GM18520 (cell line): Measurements from ENCODE around the gene SLC22A14.

Source experiments
- ATAC-seq: cut with Tn5 transposase; IDR thresholded peaks from one replicate; pipeline ENCODE4 v1.9.1; 2021; ENCODE audit not compliant: unreplicated experiment

Gene SLC22A14

DNA sequence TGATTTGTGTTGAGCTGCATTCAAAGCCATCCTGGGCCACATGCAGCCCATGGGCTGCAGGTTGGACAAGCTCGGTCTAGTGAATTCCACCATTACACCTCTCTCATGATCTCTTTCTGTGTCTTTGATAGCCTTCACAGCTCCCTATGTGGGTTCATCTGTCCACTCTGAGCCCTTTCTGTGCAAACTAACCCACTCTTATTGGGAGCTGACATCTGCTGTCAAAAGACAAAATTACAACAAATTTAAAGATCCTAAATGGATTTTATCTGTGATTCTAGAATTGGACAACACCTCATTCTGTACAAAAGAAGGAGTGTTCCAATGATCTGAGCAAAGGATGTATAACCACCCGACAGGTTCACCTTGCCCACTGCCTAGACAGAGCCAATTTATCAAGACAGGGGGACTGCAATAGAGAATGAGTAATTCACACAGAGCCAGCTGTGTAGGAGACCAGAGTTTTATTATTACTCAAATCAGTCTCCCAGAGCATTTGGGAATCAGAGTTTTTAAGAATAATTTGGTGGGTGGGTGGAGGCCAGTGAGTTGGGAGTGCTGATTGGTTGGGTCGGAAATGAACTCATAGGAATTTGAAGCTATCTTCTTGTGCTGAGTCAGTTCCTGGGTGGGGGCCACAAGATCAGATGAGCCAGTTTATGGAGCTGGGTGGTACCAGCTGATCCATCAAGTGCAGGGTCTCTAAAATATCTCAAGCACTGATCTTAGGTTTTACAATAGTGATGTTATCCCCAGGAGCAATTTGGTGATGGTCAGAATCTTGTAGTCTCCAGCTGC is 61.9 kb downstream of the SLC22A14 start:
- ATAC-seq: no peak

DNA sequence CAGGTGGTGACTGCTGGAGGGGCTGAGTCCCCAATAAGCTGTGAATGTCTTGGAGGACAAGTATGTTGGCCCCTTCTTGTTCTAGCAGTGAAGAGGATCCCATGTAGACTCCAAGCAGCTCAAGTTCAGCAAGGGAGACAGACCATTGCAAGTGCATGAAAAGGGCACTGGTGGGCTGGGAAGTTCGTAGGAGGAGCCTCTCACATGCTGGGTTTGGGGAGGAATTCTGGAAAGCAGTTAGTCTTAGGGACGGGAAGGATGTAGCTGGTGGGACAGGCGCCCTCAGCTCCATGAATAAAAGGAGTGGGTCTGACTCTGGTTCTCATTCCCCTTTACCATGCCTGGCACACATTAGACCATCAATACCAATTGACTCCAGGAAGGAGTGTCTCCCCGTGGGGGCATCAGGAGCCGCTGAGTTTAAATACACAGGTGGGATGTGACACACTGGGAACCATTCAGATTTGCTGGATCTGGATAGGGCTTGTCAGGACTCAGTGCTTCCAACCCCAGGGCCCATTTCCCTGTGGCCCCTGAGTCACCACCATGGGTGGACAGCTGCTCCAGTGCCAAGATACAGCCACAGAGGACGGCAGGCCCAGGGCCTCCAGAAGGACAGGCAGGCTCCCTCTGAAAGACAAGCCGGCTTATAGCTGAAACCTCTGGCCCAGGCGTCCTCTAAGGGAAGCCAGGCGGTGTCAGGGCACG is 63.9 kb downstream of the SLC22A14 start:
- peak; percentile 11 for ATAC-seq

- ATAC-seq: peak; percentile 95
Measured at GRCh38 chr3:38346587-38347410, 64.7 kb downstream of the SLC22A14 start, which contains the start of gene XYLB. Gene XYLB, plus strand, starts transcription at chr3:38346785. Its CDS starts 84 bp downstream, at chr3:38346869.

- no peak for ATAC-seq
Measured at GRCh38 chr3:38347421-38348200, 65.5 kb downstream of the SLC22A14 start.

DNA sequence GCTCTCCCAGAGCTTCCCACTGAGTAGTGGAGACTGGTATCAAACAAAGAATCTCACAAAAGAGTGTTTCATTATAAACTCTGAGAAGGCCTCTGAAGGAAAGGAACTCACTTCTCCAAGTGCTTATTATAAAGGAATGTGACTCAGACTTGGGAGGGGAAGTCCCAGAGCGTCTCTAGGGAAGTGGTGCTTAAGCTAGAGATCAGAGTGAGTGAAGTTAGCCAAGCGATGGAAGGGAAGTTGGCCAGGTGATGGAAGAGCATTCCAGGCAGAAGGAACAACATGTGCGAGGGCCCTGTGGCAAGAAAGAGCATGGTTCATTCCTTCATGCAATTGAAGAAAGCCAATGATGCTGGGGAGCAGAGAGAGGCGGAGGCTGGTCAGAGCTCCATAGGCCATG is 66.8 kb downstream of the SLC22A14 start:
- ATAC-seq: no peak

DNA sequence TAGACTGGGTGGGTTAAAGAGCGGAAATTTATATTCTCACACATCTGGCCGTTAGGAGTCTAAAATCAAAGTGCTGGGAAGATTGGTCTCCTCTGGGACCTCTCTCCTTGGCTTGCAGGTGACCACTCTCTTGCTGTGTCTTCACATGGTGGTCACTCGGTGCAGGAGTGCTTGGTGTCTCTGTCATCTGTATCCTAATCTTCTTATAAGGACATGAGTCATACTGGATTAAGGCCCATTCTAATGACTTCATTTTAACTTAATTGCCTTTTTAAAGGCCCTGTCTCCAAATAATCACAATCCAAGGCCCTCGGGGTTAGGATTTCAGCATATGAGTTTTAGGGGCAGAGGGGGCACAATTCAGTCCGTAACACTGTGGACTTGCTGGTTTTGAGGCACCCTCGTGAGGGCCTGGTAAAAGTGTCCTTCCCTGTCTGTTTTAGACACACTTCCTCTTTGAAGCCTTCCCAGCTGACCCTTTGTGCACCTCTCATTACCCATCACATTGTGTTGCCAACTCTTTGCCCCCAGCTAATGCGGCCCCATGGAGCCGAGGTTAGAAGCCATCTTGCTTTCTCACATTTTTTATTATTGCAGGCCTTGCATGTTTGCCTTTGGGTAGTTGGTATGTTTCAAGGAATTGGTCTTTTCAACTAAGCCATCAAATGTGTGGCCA is 67.7 kb downstream of the SLC22A14 start:
- no peak for ATAC-seq

- no peak for ATAC-seq
Measured at GRCh38 chr3:38353151-38353550, 71.1 kb downstream of the SLC22A14 start.

- ATAC-seq: no peak
Measured at GRCh38 chr3:38354588-38355330, 72.7 kb downstream of the SLC22A14 start.

DNA sequence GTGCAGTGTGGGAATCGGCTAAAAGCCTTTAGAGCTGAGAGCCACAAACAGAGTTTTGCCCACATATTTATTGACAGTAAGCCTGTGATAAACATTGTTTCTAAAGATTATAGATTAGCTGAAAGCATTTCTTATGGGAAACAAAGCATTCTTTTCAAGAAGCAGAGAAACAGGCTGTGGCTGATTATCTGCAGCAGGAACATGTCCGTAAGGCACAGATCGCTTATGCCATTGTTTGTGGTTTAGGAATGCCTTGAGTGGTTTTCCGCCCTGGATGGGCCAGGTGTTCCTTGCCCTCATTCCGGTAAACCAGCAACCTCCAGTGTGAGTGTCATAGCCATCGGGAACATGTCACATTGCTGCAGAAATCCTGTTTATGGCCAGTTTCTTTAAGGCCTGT is 76.9 kb downstream of the SLC22A14 start:
- ATAC-seq: no peak

DNA sequence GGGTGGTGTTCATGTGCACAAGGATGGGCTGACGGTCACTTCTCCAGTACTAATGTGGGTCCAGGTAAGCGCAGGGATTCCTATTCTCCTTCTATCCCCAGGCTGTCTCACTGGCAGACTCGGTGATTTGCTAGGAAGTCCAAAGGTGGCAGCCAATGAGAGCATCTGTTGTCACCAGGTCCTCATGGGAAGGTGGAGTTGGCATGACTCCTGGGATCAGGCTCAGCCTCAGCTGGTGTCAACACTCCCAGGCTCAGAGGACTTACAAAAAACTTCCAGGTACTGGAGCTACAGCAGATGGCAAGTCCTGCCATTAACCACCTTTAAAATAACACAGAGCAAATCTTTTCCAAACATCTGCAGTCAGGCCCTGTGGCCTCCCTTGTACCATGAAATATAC is 78.3 kb downstream of the SLC22A14 start:
- no peak for ATAC-seq

DNA sequence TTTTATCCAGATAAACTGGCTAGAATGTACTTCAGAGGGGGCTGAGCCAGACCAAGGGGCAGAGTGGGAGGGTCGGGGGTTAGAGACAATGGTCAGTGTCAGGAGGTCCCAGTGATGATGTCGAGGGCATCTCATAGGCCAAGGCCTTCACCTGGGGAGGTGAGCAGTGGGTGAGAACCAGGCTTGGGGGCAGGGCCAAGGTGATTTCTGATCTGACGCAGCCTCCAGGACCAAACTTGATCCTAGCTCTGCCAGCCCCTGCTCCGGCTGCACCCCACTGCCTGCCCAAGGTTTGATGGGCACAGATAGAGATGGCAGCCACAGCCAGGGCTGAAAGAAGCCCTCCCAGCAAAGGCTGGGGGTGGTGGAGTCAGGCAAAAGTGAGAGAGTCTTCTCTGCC is 79.4 kb downstream of the SLC22A14 start:
- ATAC-seq: no peak

DNA sequence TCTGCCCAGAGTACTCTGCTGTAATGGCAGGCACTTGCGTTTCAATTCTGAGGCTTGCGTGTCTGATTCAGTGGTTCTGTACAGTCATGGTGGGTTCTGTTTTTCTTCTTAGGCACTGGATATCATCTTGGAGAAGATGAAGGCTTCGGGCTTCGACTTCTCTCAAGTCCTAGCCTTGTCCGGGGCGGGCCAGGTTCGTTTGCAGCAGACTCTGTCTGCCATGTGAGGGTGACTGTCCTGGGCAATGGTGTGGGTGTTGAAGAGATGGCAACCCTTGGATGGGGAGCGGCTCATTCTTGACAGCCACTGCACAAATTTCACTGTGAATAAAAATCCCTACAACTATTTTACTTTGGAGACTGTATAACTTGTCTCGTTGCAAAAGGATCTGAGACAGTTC is 80.7 kb downstream of the SLC22A14 start:
- no peak for ATAC-seq

DNA sequence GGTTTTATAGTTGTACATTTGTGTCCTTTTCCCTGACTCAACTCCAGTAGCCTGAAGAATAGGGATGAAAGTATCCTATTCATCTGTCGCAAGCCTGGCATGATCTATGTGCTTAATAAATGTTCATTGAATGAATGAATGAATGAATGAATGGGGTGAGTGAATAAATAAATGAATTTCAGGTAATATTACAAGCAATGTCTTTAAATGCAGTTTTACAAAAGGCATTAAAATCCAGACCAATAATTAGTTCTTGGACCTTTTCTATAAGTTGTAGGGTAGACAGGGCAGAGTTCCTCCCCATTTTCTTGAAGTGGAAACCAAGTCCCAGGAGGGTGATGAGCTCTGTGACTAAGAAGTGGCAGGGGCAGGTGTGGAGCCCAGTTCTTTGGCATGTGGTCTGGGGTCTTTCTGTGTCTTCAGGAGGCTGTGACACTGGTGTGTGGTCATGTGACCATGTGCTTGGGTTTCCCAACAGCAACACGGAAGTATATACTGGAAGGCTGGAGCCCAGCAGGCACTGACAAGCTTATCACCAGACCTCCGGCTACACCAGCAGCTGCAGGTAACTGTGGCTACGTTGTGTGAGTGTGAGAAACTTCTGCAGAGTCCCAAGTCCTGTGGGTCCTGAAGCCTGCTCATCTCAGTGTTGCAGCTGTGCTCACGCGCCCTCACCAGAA is 82.8 kb downstream of the SLC22A14 start:
- no peak for ATAC-seq

- ATAC-seq: no peak
Measured at GRCh38 chr3:38365469-38366062, 83.5 kb downstream of the SLC22A14 start.

- no peak for ATAC-seq
Measured at GRCh38 chr3:38366082-38366481, 84.0 kb downstream of the SLC22A14 start.

- no peak for ATAC-seq
Measured at GRCh38 chr3:38367779-38368178, 85.7 kb downstream of the SLC22A14 start.
